Liver (tissue), 9 donors: ENCODE measurements around the gene EIF3I. TPM values are rescaled to one million over a fixed set of nuclear protein-coding genes. Genes with fewer than 3 reads are reported as not detected.

ENCODE experiments used
- DNase-seq: peaks from one replicate; pipeline ENCODE4 v3.0.0-alpha.2; 2017; ENCODE audit warnings: low spot score
- H3K27ac ChIP-seq, 2 donors: one replicate each; pipeline ENCODE4 v1.7.0; 2013; ENCODE audit warnings: inconsistent platforms in 2 of 2, low read length in 2 of 2, control low read depth in 1 of 2, low read depth in 1 of 2, mild to moderate bottlenecking in 1 of 2
- H3K27me3 ChIP-seq, 4 donors: one replicate each; pipeline versions ENCODE4 v1.6.1 to v1.7.0; 2013; ENCODE audit warnings: low read length in 3 of 4, inconsistent platforms in 1 of 4, mild to moderate bottlenecking in 1 of 4, moderate library complexity in 1 of 4; ENCODE audit not compliant: control insufficient read depth in 4 of 4, insufficient read depth in 4 of 4
- H3K36me3 ChIP-seq, 4 donors: one replicate each; pipeline versions ENCODE4 v1.6.1 to v1.7.0; 2013; ENCODE audit warnings: low read length in 3 of 4, mild to moderate bottlenecking in 3 of 4, low read depth in 1 of 4, moderate library complexity in 1 of 4; ENCODE audit not compliant: control insufficient read depth in 4 of 4, insufficient read depth in 3 of 4
- H3K4me1 ChIP-seq, 4 donors: one replicate each; pipeline versions ENCODE4 v1.6.1 to v1.7.0; 2013; ENCODE audit warnings: low read length in 3 of 4, mild to moderate bottlenecking in 3 of 4, moderate library complexity in 1 of 4; ENCODE audit not compliant: control insufficient read depth in 4 of 4, insufficient read depth in 4 of 4
- H3K4me3 ChIP-seq, 3 donors: one replicate each; pipeline versions ENCODE4 v1.6.1 to v1.7.0; 2013; ENCODE audit warnings: low read length in 3 of 3, control low read depth in 1 of 3, low read depth in 1 of 3, mild to moderate bottlenecking in 1 of 3
- H3K9ac ChIP-seq, 2 donors: one replicate each; pipeline ENCODE4 v1.7.0; 2013; ENCODE audit warnings: low read length in 2 of 2, mild to moderate bottlenecking in 2 of 2, moderate library complexity in 2 of 2, control low read depth in 1 of 2, low read depth in 1 of 2
- H3K9me3 ChIP-seq, 4 donors: one replicate each; pipeline versions ENCODE4 v1.6.1 to v1.7.0; 2013; ENCODE audit warnings: low read length in 3 of 4; ENCODE audit not compliant: control insufficient read depth in 4 of 4
- ATF3 ChIP-seq: IDR thresholded peaks from 2 replicates; pipeline ENCODE4 v1.6.1; 2016; ENCODE audit warnings: antibody characterized with exemption
- EGR1 ChIP-seq, 2 donors: IDR thresholded peaks; 2 replicates each; pipeline ENCODE4 v1.6.1; 2016 to 2018; ENCODE audit warnings: antibody characterized with exemption in 2 of 2, low read depth in 2 of 2
- FOXA1 ChIP-seq: IDR thresholded peaks from 2 replicates; pipeline ENCODE4 v1.6.1; 2016; ENCODE audit warnings: antibody characterized with exemption
- FOXA2 ChIP-seq: IDR thresholded peaks from 2 replicates; pipeline ENCODE4 v1.6.1; 2016; ENCODE audit warnings: antibody characterized with exemption
- GABPA ChIP-seq, 2 donors: IDR thresholded peaks in 1 of 2; conservative IDR thresholded peaks in 1 of 2; 2 replicates each; pipeline ENCODE4 v1.6.1; 2016; ENCODE audit warnings: antibody characterized with exemption in 2 of 2, mild to moderate bottlenecking in 1 of 2, moderate library complexity in 1 of 2
- HNF4A ChIP-seq, 2 donors: conservative IDR thresholded peaks; 2 replicates each; pipeline ENCODE4 v1.6.1; 2016; ENCODE audit warnings: antibody characterized with exemption in 2 of 2, mild to moderate bottlenecking in 2 of 2
- HNF4G ChIP-seq: IDR thresholded peaks from 2 replicates; pipeline ENCODE4 v1.6.1; 2016; ENCODE audit warnings: antibody characterized with exemption
- JUND ChIP-seq, 2 donors: IDR thresholded peaks; 2 replicates each; pipeline ENCODE4 v1.6.1; 2016; ENCODE audit warnings: antibody characterized with exemption in 2 of 2
- NR2F2 ChIP-seq: IDR thresholded peaks from 2 replicates; pipeline ENCODE4 v1.6.1; 2016; ENCODE audit warnings: antibody characterized with exemption
- RAD21 ChIP-seq, 2 donors: IDR thresholded peaks; 2 replicates each; pipeline ENCODE4 v1.6.1; 2016; ENCODE audit warnings: antibody characterized with exemption in 2 of 2, mild to moderate bottlenecking in 2 of 2
- RXRA ChIP-seq, 2 donors: IDR thresholded peaks; 2 replicates each; pipeline ENCODE4 v1.6.1; 2017 to 2018; ENCODE audit warnings: antibody characterized with exemption in 2 of 2, mild to moderate bottlenecking in 1 of 2
- SP1 ChIP-seq: IDR thresholded peaks from 2 replicates; pipeline ENCODE4 v1.6.1; 2018; ENCODE audit warnings: antibody characterized with exemption, mild to moderate bottlenecking
- TAF1 ChIP-seq: conservative IDR thresholded peaks from 2 replicates; pipeline ENCODE4 v1.6.1; 2016; ENCODE audit warnings: antibody characterized with exemption, mild to moderate bottlenecking
- YY1 ChIP-seq: IDR thresholded peaks from 2 replicates; pipeline ENCODE4 v1.6.1; 2016; ENCODE audit warnings: antibody characterized with exemption, mild to moderate bottlenecking
- ZBTB33 ChIP-seq: IDR thresholded peaks from 2 replicates; pipeline ENCODE4 v1.6.1; 2016; ENCODE audit warnings: antibody characterized with exemption
- WGBS: extraction: QIAGEN DNeasy Blood & Tissue Kit; methylation state at CpG from one replicate; pipeline ENCODE4 v1.1.7; 2013; 5-methylcytosine and 5-hydroxymethylcytosine counted together
- polyA plus RNA-seq, 2 donors: library from polyadenylated mRNA; stranded (reverse) in 1 of 2; unstranded in 1 of 2; fragments of 200-250 nt in 1 of 2; fragments of >200 nt in 1 of 2; fragmentation: Nextera tagmentation in 1 of 2; extraction: Ambion mirVana in 1 of 2; gene quantifications; one replicate each; pipeline versions ENCODE4 v1.2.1 to v1.2.3, GENCODE V29; 2013 to 2015
- total RNA-seq, 2 donors: library from RNA; depleted of rRNA; stranded (reverse); fragments of >200 nt; gene quantifications; one replicate each; pipeline ENCODE4 v1.2.3, GENCODE V29; 2014
- TF ChIP-seq, protein P1 (sequence below): IDR thresholded peaks from 2 replicates; pipeline ENCODE4 v1.6.1; 2016; ENCODE audit warnings: antibody characterized with exemption, mild to moderate bottlenecking
- TF ChIP-seq, protein P2 (sequence below): fragments of 150-350 bp; IDR thresholded peaks from 2 replicates; pipeline ENCODE4 v1.5.1; 2017; ENCODE audit warnings: improper control_type of control experiment, low read depth, low read length; ENCODE audit not compliant: missing input control
- TF ChIP-seq, protein P3 (sequence below): IDR thresholded peaks from 2 replicates; pipeline ENCODE4 v1.6.1; 2016; ENCODE audit warnings: antibody characterized with exemption
- donor health status: healthy.
- donor health status: healthy.
- donor health status: healthy.
- donor health status: healthy.
- donor health status: healthy.

The EIF3I gene
- total and polyA plus RNA-seq, 4 donors: 75.0 to 114 (median 99.7) TPM

DNA sequence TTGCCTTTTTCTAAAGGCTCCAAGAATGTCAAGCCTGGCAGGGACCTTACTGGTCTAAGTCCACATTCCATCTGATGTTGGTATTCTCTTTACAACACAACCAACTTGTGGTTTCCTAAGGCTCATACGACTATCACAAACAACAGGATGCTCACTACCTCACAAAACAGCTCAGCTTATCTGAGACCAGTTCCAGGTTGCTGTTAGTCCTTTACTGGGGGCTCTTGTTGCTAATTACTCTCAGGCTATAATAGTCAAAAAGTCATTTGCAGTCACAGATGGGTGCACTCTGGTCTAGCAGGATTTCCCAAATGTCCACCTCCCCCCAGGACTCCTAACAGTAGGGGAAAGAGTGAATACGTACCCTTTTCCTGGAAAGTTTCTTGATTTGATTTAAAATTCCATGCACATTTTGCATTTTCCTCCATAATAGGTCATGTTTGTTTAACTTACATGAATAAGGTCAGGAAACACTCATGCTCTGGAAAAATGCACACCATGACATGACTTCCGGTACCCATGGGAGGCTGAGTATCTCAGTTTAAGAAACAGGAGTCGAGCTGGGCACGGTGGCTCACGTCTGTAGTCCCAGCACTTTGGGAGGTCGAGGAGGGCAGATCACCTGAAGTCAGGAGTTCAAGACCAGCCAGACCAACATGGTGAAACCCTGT, 44.8 kb downstream of the EIF3I start:
- Histone ChIP-seq H3K4me1 (no peaks in the 10 kb centered on the region), H3K27me3 (no peaks in the 10 kb centered on the region), H3K36me3 (no peaks in the 10 kb centered on the region), H3K27ac (peak overlapping the region; percentile 28 to 56), H3K4me3 (no peak overlapping the region), H3K9ac (no peak overlapping the region), H3K9me3 (no peaks in the 10 kb centered on the region)
- WGBS: 70% methylated on average over 7 of the region's 7 CpGs
- DNase-seq: no peak
- TF ChIP-seq NR2F2 (peak; percentile 90), HNF4A (conservative IDR thresholded peaks at IDR 0.05) (no peak), RAD21 (IDR thresholded peaks at IDR 0.05) (peak in 1 of 2 donors; percentile 3), YY1 (no peak), TAF1 (no peak), ZBTB33 (no peak), EGR1 (IDR thresholded peaks at IDR 0.05; ENCODE audit: low read depth in 2 of 2) (no peak), SP1 (peak; percentile 25), HNF4G (no peak), FOXA2 (no peak), JUND (IDR thresholded peaks at IDR 0.05) (no peak), ATF3 (no peak), FOXA1 (no peak), GABPA (IDR thresholded peaks at IDR 0.05 in 1 of 2, conservative IDR thresholded peaks at IDR 0.05 in 1 of 2) (peak in 1 of 2 donors; percentile 39), RXRA (IDR thresholded peaks at IDR 0.05) (peak in 1 of 2 donors; percentile 40)
- TF ChIP-seq, protein P1, sequence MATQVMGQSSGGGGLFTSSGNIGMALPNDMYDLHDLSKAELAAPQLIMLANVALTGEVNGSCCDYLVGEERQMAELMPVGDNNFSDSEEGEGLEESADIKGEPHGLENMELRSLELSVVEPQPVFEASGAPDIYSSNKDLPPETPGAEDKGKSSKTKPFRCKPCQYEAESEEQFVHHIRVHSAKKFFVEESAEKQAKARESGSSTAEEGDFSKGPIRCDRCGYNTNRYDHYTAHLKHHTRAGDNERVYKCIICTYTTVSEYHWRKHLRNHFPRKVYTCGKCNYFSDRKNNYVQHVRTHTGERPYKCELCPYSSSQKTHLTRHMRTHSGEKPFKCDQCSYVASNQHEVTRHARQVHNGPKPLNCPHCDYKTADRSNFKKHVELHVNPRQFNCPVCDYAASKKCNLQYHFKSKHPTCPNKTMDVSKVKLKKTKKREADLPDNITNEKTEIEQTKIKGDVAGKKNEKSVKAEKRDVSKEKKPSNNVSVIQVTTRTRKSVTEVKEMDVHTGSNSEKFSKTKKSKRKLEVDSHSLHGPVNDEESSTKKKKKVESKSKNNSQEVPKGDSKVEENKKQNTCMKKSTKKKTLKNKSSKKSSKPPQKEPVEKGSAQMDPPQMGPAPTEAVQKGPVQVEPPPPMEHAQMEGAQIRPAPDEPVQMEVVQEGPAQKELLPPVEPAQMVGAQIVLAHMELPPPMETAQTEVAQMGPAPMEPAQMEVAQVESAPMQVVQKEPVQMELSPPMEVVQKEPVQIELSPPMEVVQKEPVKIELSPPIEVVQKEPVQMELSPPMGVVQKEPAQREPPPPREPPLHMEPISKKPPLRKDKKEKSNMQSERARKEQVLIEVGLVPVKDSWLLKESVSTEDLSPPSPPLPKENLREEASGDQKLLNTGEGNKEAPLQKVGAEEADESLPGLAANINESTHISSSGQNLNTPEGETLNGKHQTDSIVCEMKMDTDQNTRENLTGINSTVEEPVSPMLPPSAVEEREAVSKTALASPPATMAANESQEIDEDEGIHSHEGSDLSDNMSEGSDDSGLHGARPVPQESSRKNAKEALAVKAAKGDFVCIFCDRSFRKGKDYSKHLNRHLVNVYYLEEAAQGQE: no peak
- TF ChIP-seq, protein P2, sequence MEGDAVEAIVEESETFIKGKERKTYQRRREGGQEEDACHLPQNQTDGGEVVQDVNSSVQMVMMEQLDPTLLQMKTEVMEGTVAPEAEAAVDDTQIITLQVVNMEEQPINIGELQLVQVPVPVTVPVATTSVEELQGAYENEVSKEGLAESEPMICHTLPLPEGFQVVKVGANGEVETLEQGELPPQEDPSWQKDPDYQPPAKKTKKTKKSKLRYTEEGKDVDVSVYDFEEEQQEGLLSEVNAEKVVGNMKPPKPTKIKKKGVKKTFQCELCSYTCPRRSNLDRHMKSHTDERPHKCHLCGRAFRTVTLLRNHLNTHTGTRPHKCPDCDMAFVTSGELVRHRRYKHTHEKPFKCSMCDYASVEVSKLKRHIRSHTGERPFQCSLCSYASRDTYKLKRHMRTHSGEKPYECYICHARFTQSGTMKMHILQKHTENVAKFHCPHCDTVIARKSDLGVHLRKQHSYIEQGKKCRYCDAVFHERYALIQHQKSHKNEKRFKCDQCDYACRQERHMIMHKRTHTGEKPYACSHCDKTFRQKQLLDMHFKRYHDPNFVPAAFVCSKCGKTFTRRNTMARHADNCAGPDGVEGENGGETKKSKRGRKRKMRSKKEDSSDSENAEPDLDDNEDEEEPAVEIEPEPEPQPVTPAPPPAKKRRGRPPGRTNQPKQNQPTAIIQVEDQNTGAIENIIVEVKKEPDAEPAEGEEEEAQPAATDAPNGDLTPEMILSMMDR: no peak
- TF ChIP-seq, protein P3, sequence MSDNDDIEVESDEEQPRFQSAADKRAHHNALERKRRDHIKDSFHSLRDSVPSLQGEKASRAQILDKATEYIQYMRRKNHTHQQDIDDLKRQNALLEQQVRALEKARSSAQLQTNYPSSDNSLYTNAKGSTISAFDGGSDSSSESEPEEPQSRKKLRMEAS: no peak
